GM19438 (cell line): ENCODE data around the gene EHD1.

Experiments used
- ATAC-seq: cut with Tn5 transposase; IDR thresholded peaks from one replicate; pipeline ENCODE4 v1.9.1; 2021; ENCODE audit warnings: low read depth; ENCODE audit not compliant: unreplicated experiment

The EHD1 gene

GRCh38 chr11:64803846-64804345, 74.5 kb downstream of the EHD1 start:
- ATAC-seq: no peak

GRCh38 chr11:64803158-64803845, 75.1 kb downstream of the EHD1 start, which contains the start of gene MAP4K2:
Gene MAP4K2, minus strand, starts transcription at chr11:64803214. Its CDS starts 65 bp downstream, at chr11:64803149.
- ATAC-seq: peak; percentile 43

- ATAC-seq: peak; percentile 14
Measured at GRCh38 chr11:64802370-64803157, 75.9 kb downstream of the EHD1 start.
